HL-60/S4 treated with retinoic acid at 250 ng/mL for 4 days and 3 days (cell line): ENCODE measurements around the gene SOX8.

Experiments
- in situ Hi-C: fragments of 300-500 bp; cut with MboI; formaldehyde crosslinking; loops from 2 replicates; pipeline ENCODE4 v1.7.0; 2022; ENCODE audit warnings: low sequenced_read_pairs

Gene SOX8

DNA sequence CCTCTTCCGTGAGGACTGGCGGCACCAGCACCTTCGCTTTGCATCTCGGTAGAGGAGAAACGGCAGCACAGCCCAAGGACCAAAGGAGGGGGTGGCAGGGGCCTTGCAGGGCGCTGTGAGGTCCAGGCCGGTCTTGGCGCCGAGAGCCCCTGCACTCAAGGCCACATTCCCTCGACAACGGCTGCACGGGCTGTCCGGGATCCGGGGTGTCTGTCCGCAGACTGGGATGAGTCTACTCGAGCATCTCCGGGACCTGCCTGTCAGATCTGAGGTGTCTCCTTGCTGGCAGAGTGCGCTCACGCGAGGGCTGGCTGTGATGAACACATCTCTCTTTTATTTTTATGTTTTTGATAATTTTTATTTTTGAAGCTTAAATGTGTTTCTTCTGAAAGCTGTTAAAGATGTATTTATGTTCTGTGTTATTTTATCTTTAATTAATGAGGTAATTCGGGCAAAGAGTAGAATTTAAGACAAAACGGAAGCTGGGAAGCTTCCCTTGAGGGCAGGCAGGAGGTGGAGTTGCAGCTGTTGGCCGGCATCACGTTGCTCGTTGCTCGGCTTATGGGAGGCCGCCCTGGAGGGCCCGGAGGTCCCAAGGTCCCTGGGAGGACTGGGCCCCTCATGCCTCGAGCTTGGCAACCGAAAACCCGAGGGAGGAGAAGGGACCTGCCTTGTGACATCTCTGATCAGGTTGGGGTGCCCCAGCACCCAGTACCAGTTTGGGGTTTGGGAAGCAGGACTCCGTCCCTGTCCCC, 4.3 kb downstream of the SOX8 start:
- in situ Hi-C loops: no loop called here

DNA sequence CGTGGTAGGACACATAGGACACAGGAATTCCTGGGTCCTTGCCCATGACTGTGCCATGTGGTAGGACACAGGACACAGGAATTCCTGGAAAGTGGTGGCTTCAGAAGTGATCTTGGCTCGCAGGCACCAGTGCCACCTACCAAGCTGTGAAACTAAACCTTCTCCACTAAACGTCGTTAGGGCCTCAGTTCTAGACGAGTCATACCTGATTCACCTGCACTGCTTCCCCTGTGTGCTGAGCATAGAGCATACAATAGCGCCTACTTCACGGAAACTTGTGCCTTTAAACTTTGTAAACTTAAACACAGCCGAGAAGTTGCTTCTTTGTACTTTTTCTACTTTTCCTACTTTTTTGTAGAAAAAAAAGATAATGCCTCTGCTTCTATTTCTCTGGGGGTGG, 4.8 kb downstream of the SOX8 start:
- in situ Hi-C loops: no loop called here

DNA sequence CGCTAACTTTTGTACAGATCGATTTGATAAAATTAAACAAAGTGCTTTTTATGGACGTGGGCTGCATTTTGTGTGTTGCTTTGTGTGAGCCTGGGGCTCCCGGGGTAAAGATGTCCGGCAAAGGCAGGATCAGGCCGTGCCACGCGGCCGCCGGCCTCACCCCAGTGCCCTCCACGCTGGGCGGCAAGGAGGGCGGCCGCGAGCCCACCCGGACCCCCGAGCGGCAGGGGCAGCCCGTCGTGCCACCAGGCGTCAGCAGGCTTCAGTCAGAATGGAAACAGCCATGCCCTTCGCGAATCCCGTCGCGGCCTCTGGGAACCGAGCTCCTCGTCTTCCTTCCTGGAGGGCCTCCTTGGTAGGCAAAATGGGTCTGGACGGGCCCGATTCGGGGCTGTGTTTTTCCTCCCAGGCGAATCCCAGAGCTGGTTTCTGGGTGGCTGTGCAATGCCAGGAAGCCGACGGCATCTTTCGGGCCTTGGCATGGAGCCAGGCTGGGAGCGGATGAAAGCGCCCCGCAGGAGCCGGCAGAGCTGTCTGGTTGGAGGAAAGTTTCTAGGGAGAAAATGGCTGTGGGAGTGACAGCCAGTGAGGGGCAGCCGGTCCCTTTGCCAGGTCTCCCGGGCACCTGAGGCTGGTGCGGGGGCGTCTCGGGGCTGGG, 5.5 kb downstream of the SOX8 start:
- in situ Hi-C loops: no loop called here

DNA sequence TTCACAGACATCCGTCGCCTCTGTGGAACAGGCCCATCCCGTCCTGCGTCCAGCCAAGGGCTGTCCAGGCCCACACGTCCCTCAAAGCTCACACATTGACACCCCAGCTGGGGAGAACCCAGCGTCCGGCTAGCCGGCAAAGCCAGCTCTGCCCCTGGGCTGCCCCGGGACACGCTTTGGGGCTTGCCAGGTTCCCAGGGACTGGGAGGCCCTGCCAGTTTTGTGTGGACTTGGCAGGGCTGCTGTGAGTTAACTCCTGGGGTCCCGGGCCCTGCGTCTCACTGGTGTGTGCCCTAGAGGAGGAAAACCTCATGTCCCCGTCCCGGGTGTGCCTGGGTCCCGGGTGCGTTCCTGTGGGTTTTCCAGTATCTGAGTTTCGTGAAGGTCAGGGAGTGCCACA, 6.3 kb downstream of the SOX8 start:
- in situ Hi-C loops: no loop called here

DNA sequence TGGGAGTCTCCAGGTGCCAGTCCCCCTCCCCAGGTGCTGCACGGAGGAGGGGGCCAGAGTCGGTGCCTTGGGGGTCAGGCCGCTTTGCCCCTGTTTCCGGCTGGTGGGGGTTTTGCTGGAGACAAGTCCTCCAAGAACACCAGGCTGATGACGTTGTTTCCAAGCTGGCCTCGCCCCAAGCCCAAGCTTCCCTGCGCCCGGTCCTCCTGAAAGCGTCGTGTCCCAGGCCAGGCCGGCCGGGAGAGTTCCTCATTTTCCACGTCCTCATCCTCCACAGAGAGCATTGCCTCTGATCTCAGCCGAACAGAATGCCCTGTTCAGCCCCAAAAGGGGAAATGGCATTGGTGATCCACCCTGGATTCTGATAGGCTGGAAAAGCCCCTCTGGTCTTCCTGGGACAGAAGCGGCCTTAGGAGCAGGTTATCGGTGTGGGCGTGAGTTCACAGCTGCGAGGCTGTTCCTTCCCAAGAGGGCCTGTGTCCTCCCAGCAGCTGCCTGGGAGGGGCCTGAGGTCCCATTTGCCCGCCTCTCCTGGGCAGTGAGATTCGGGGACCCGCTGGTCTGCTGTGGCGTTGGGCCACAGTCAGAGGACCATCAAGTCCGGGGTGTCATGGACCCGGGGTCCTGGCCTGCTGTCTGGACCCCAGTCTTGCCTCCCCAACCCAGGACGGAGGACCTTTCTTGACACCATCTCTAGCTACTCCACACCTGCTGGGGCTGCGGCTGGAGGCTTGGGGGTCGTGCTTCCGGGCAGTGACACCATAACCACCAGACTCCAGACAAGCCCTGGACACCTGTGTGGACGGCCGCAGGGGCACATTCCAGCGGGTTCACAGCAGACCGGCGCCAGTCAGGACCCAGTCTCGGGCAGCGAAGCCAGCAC, 7.1 kb downstream of the SOX8 start:
- in situ Hi-C loops: no loop called here

DNA sequence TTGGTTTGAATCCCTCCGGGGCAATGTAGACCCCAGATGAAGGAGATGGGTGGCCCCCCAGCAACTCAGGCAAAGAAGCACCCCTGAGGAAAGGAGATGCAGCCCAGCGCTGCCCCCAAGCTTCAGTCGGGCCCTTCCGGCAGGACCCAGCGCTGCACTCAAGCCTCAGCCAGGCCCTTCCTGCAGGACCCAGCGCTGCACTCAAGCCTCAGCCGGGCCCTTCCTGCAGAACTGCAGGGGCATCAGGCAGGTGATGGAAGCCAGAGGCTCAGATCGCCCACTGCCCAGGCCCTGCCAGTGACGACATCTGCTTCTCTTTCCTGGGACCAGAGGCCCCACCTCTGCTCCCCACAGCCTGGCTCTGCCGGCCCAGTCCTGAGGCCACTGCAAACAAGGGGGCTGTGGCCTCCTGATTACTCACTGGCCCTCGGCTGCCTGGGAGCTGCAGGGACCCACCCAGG, 7.8 kb downstream of the SOX8 start:
- in situ Hi-C loops: no loop called here

DNA sequence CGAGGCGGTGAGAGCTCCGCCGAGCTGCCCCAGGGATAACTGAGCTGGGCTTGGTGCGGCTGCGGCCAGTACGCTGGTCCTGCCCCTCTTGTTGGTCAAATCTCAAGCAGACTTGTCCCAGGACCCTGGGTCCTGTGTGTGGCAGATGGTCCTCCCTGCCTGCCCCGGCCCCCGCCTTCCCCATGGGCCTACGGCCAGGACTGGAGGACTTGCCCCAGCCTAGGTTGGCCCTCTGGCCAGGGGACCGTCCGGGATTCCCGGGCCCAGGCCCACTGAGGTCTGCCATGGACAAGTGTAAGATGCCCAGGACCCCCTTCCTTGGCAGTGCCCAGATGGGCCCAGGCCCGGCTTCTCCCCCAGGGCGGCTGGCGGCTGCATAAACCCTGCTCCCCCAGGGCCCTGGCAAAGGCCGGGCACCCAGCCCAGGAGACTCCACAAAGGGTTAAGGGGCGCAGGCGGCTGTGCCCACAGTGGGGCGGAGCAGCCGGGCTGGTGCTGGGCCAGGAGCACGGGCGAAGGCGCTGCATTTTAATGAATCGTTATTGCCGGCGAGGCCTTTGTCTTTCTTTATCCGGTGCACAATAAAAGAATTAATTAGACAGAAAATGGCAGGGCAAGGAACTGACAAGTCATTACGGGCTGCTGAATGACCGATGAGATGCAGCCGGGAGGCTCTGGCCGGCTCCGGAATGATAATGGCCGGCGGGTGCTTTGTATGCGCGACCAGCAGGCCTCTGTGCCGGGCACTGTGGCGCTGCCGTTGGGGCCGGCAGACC, 9.1 kb downstream of the SOX8 start:
- in situ Hi-C loops: no loop called here

DNA sequence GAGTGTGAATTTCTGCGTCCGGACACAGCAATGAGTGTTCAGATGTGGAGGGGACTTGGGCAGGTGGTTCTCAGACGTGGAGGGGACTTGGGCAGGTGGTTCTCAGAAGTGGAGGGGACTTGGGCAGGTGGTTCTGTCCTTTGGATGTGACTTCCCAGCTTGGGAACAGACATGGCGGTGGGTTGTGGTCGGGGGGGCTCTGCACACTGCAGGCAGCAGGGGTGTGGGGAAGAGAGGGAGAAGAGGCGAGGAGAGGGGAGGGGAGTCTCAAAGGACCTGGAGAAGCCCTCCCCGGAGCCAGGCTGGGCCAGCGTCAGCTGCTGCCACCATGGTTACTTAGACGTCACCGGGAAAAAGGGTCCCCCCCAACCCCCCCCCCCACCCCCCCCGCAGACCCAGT, 9.8 kb downstream of the SOX8 start:
- in situ Hi-C loops: no loop called here

DNA sequence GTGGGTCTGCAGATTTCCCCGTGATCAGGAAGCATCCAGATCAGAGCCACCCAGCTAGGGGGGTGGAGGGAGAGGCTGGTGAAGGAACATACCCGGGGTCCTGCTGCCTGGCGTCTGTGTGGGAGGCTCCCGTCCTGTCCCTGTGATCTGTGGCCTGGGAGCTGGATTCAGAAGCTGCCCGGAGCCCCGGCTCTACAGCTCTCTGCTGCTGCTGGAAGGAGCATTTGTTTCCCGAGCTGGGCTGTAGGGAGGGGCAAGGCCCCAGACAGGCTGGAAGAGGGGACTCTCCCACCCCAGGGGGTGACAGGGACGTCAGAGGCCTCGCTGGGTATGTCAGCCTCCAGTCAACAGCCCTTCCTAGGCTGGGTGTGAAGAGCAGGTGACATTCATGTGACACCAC, 10.2 kb downstream of the SOX8 start:
- in situ Hi-C loops: no loop called here

DNA sequence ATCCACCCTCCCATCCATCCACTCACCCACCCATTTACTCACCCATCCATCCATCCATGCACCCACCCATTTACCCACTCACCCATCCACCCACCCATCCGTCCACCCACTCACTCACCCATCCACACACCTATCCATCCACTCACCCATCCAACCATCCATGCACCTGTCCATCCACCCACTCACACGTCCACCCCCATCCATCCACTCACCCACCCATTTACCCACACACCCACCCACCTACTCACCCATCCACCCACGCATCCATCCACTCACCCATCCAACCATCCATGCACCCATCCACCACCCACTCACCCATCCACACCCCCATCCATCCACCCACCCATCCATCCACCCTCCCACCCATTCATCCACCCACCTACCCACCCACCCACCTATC, 12.2 kb downstream of the SOX8 start:
- in situ Hi-C loops: no loop called here

DNA sequence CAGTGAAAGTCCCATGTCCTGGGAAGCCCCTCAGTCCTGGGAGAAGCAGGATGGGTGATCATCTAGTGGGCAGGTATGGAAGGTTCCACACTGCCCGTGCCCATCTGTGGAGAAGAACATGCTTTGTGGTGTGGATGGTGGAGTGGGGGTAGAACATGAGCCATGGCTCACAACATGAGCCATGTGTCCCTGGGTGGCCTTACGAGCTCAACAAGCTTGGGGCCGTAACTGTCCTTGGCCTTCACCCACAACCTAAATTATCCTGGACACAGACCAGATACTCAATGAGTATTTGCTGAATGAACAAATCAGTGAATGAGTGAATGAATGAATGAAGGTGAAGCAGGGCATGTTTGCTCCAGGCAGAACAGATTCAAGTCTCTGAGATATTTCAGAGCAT, 13.5 kb downstream of the SOX8 start:
- in situ Hi-C loops: no loop called here

DNA sequence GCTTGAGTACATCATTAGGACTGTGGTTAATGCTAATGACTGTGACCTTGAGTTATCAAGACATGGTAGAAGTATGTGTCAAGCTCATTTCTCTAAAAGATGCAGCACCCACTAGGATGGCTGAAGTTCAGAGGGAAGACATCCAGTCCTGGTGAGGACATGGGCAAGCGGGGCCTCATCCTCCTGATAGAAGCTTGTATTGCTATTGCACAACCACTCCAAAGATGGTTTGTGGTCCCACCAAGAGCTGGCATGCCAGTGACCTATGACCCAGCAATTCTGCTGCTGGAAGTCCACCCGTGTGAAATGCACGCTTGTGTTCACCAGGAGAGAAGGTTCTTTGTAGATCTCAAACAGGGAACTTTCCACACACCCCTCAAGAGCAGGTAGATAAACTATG, 14.2 kb downstream of the SOX8 start:
- in situ Hi-C loops: no loop called here

DNA sequence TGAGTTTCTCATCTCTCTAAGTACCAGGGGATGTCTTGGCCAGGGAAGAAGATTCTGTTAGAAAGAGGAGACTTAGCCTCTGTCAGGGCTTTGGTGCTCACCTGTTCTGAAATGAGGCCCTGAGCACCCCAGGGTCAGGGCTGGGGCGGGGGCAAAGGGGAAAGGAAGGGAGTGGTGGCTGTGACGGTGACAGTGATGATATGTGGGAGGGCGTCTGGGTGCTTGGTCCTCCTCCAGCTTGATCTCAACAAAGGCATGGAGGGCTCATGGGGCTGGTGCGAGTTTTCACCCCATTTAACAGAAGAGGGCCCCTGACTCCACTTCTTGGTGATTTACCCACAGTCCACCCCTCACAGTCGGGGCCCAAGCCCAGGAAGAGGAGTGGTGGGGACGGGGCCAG, 15.1 kb downstream of the SOX8 start:
- in situ Hi-C loops: no loop called here

DNA sequence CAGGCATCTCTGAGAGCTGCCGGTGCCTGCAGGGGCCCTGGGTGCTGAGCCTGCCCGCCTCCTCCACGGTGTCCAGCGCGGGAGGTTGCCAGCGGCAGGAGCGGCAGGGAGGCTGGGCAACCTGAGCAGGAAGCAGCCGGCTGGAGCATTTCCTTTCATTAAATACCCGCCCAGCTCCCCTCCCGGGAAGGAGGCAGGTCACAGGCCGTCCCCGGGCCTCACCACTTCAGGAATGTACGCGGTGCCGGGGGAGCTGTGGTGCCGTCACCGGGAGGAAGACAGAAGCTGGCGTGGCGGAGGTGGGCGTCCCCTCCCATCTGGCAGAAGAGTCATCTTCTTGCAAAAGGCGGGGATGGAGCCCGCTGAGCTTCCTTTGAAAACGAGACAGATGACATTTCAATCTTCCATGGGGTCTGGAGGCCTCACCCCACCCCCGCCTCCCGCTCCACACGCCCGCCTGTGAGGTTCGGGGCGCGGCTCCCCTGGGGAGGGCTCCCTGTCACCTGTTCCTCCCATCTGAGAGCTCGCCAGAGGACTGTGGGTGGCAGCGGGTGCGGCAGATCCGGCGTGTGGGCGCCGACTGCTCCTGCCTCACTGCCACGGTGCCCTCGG, 16.0 kb downstream of the SOX8 start:
- in situ Hi-C loops: no loop called here

DNA sequence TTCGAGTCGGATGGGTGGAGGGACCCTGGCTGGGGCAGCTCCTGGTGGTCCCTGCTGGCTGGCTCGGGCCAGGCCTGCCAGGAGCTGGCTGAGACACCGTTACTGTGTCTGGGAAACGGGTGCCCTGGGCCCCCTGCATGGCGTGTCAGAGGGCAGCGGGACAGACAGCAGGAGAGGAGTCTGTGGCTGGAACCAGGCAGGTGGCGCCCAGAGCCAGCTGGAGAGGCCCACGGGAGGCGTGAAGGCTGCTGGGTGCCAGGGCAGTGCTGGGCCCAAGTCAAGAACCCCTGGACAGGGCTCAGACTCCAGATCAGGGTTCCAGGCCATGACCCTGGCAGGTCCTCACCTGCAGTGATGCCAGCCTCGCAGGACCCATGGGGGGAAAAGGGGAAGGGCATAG, 16.6 kb downstream of the SOX8 start:
- in situ Hi-C loops: no loop called here

DNA sequence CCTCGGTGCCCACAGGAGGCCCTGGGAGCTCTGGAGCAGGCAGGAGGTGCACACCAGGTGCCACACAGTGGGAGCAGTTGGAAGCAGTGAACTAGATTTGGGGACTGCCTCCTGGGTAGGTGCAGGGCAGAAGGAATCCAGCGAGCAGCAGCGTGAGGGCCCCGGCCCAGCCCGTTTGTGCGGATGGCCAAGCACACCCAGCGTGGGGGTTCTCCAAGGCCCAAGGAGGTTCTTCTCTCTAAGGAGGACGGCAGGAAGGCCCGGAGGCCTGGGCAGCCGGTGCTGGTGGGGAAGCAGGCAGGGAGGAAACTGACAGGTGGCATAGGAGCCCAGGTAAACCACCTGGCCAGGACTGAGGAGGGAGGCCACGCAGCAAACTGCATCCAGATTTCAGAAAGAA, 17.0 kb downstream of the SOX8 start:
- in situ Hi-C loops: no loop called here

DNA sequence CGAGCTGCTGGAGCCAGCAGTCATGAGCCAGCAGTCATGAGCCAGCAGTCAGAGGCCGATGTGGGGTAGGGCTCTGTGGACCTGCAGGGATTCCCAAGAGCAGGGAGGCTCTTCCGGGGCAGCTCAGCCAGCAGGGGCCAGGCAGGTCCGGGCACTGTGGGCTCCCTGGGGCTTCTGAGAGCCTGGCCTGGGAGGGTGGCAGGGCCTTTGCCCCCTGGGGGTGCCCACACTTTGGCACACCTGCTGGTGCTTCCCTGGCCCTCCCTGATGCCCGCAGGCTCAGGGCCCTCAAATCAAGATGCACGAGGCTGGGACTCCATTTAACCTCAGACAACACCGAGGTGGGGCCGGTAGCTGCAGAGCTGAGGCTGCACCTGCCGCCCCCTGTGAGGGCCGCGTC, 18.1 kb downstream of the SOX8 start:
- in situ Hi-C loops: no loop called here

DNA sequence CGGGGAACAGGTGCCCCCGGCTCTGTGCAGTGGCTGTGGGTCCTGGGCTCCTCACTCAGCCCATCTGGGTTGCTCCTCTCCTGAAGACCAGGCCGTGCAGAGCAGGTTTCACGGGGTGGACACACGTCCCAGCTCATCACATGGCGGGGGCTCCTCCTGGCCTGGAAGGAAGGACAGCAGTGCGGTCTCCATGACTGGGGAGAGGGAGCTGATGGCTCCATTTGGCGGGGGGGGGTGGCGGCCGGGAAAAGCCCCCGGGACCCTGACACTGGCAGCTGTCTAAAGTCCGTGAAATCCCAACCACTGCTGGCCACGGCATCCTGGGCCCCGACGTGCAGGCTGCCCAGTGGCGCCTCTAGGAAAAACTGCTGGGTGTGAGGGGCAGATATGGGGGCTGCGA, 19.0 kb downstream of the SOX8 start:
- in situ Hi-C loops: no loop called here

DNA sequence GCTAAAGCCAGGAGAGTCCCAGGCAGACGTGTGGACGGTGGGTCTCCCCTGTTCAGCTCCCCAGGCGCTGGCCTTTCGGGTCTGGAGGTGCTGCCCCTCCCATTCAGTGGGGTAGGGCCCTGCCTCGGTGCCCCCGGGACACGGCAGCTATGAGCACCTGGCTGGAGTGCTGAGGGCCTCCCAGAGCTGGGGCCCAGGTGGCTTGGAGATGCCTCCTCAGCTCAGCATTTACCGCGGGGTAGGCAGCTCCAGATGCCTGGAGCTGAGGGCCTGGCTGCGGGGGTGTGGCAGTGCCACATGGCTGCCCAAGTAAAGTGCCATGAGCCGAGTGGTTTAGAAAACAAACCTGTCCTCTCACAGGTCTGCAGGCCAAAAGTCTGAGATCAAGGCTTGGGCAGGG, 19.5 kb downstream of the SOX8 start:
- in situ Hi-C loops: no loop called here

DNA sequence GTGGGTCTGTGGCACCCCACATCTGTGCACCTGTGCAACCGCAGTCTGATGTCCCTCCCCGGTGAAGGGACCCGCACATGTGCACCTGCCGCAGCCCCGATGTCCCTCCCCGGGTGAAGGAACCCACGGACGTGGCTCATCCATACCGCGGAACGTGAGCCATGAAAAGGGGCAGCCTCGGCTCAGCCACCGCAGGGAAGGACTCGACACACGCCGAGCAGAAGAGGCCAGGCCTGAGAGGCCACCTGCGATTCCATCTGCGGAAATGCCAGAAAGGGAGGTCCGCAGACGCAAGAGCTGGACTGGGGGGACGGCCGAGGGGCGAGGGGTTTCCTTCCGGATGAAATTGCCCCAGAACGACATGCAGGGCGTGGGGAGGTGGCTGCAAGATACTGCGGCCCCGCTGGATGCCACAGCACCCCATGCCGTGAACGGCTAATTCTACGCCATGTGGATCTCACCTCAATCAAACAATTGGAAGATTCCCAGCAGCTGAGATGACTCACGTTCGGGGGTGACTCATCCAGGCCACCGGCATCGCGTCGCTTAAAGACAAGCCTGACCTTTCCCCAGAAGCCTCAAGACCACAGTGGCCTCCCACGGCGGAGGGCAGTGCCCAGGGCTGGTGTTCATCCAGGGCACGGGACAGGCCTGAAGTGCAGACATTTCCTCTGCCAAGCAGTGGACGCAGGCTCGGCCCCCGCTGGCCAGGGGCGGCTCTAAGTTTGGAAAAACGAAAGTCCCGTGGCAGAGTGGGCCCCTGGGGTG, 21.0 kb downstream of the SOX8 start:
- in situ Hi-C loops: no loop called here
